Panc1 (cell line): ENCODE measurements around the gene LMBRD1. TPM values are rescaled to one million over a fixed set of nuclear protein-coding genes. Genes with fewer than 3 reads are reported as not detected.

Experiments used
- ATAC-seq: fragments of 200-7000 bp; cut with Tn5 transposase; 2 replicates; pipeline ENCODE4 v1.9.1; 2020; ENCODE audit warnings: mild to moderate bottlenecking, moderate library complexity
- BruUV-seq: library from RNA; stranded (reverse); fragments of 400-500 nt; replicated peaks from 2 replicates; lab custom pipeline; 2021; lab: Mats Ljungman, UMichigan
- CTCF ChIA-PET: fragments of 300-600 bp; sonication (Branson Sonifier 250); formaldehyde crosslinking; loops from one replicate; lab custom pipeline; 2022; ENCODE audit warnings: antibody characterized with exemption; lab: Charles Lee
- POLR2A ChIA-PET: fragments of 300-600 bp; sonication (Branson Sonifier 250); formaldehyde crosslinking; loops from one replicate; lab custom pipeline; 2022; ENCODE audit warnings: antibody characterized with exemption; lab: Charles Lee
- DNase-seq: peaks from one replicate; pipeline ENCODE4 v3.0.0-alpha.2; 2010; ENCODE audit warnings: low read depth, low spot score
- H3K27ac ChIP-seq: 2 replicates; pipeline ENCODE4 v1.5.1; 2011; ENCODE audit warnings: mild to moderate bottlenecking, low read length, inconsistent platforms
- H3K27me3 ChIP-seq: fragments of 200-500 bp; sonication (Bioruptor generic); 2 replicates; pipeline ENCODE4 v1.6.0; 2014; ENCODE audit warnings: low read length, inconsistent platforms; ENCODE audit not compliant: control insufficient read depth, insufficient read depth
- H3K36me3 ChIP-seq: fragments of 200-500 bp; sonication (Bioruptor generic); 2 replicates; pipeline ENCODE4 v1.5.1; 2014; ENCODE audit warnings: inconsistent platforms, mild to moderate bottlenecking, low read length, moderate library complexity; ENCODE audit not compliant: control insufficient read depth, insufficient read depth
- H3K4me1 ChIP-seq: 2 replicates; pipeline ENCODE4 v1.5.1; 2011; ENCODE audit warnings: inconsistent platforms, mild to moderate bottlenecking, low read length, moderate library complexity; ENCODE audit not compliant: control insufficient read depth, insufficient read depth
- H3K4me3 ChIP-seq, 2 experiments: 2 replicates each; pipeline ENCODE4 v1.5.1; 2011 to 2012; ENCODE audit warnings: low read depth in 2 of 2, low read length in 2 of 2, mild to moderate bottlenecking in 2 of 2, inconsistent platforms in 1 of 2, moderate library complexity in 1 of 2
- H3K9me3 ChIP-seq: fragments of 200-500 bp; sonication (Bioruptor generic); 2 replicates; pipeline ENCODE4 v1.5.1; 2014; ENCODE audit warnings: low read depth, mild to moderate bottlenecking, inconsistent platforms, low read length, moderate library complexity; ENCODE audit not compliant: control insufficient read depth, insufficient read depth
- POLR2AphosphoS5 ChIP-seq: IDR thresholded peaks from 2 replicates; pipeline ENCODE4 v1.6.1; 2012; ENCODE audit warnings: mild to moderate bottlenecking, low read depth, low read length, moderate library complexity
- SIN3A ChIP-seq: IDR thresholded peaks from 2 replicates; pipeline ENCODE4 v1.6.1; 2012; ENCODE audit warnings: low read depth, mild to moderate bottlenecking, low read length, moderate library complexity, borderline replicate concordance; ENCODE audit not compliant: insufficient read depth
- TCF7L2 ChIP-seq: IDR thresholded peaks from 2 replicates; pipeline ENCODE4 v1.6.1; 2011; ENCODE audit warnings: mild to moderate bottlenecking, low read depth, low read length, inconsistent platforms
- in situ Hi-C: cut with HindIII; loops from 2 replicates; pipeline ENCODE4 v1.10.0; 2016; ENCODE audit warnings: low sequenced_read_pairs, low pct_unique_long_range_greater_than_20kb
- intact Hi-C: fragments of 100-400 bp; cut with micrococcal nuclease; formaldehyde crosslinking; loops from one replicate; pipeline ENCODE4 v1.10.0; 2022; ENCODE audit not compliant: unreplicated experiment
- total RNA-seq: library from RNA; stranded (reverse); gene quantifications from one replicate; pipeline ENCODE4 v1.2.1, GENCODE V29; 2021; ENCODE audit not compliant: unreplicated experiment
- TF ChIP-seq, protein P1 (sequence below): fragments of 450-650 bp; IDR thresholded peaks from 2 replicates; pipeline ENCODE4 v1.5.1; 2017; ENCODE audit warnings: mild to moderate bottlenecking
- TF ChIP-seq, protein P2 (sequence below), 2 experiments: IDR thresholded peaks; 2 replicates each; pipeline ENCODE4 v1.6.1; 2011 to 2012; ENCODE audit warnings: low read depth in 2 of 2, control low read depth in 1 of 2, low read length in 1 of 2, mild to moderate bottlenecking in 1 of 2, moderate library complexity in 1 of 2; ENCODE audit not compliant: insufficient read depth in 1 of 2

LMBRD1 gene
- total RNA-seq, 1 experiment from 2014 or later, result 17.9 TPM

DNA sequence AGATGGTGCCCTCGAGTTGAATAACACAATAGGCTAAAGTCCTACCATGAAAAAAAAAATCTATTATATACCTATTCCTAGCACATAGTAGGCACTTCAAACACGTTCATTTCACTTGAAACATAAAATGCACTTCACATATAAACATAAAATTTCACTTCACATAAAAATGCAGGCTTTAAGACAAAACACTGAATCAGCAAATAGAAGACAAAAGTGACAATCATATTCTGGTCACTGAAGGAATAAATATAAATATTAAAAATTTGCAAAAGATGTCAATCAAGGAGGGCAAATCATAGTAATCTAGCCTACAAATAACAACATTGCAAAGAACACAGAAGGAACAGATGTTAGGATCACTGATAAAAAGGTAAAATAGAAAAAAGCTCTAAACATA is 153.1 kb downstream of the LMBRD1 start:
- Histone ChIP-seq H3K4me1 (no peaks in the 10 kb centered on the region), H3K36me3 (no peaks in the 10 kb centered on the region), H3K27me3 (no peaks in the 10 kb centered on the region), H3K27ac (no peak overlapping the region), H3K4me3 (no peak overlapping the region), H3K9me3 (no peaks in the 10 kb centered on the region)
- no TSS peak for BruUV-seq
- ATAC-seq (no peak), DNase-seq (no peak)
- CTCF ChIA-PET, result no interaction called here
- no peak for TF ChIP-seq SIN3A
- TF ChIP-seq, protein P1, sequence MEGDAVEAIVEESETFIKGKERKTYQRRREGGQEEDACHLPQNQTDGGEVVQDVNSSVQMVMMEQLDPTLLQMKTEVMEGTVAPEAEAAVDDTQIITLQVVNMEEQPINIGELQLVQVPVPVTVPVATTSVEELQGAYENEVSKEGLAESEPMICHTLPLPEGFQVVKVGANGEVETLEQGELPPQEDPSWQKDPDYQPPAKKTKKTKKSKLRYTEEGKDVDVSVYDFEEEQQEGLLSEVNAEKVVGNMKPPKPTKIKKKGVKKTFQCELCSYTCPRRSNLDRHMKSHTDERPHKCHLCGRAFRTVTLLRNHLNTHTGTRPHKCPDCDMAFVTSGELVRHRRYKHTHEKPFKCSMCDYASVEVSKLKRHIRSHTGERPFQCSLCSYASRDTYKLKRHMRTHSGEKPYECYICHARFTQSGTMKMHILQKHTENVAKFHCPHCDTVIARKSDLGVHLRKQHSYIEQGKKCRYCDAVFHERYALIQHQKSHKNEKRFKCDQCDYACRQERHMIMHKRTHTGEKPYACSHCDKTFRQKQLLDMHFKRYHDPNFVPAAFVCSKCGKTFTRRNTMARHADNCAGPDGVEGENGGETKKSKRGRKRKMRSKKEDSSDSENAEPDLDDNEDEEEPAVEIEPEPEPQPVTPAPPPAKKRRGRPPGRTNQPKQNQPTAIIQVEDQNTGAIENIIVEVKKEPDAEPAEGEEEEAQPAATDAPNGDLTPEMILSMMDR, result no peak
- TF ChIP-seq POLR2AphosphoS5, result no peak
- no peak for TF ChIP-seq TCF7L2
- TF ChIP-seq, protein P2, sequence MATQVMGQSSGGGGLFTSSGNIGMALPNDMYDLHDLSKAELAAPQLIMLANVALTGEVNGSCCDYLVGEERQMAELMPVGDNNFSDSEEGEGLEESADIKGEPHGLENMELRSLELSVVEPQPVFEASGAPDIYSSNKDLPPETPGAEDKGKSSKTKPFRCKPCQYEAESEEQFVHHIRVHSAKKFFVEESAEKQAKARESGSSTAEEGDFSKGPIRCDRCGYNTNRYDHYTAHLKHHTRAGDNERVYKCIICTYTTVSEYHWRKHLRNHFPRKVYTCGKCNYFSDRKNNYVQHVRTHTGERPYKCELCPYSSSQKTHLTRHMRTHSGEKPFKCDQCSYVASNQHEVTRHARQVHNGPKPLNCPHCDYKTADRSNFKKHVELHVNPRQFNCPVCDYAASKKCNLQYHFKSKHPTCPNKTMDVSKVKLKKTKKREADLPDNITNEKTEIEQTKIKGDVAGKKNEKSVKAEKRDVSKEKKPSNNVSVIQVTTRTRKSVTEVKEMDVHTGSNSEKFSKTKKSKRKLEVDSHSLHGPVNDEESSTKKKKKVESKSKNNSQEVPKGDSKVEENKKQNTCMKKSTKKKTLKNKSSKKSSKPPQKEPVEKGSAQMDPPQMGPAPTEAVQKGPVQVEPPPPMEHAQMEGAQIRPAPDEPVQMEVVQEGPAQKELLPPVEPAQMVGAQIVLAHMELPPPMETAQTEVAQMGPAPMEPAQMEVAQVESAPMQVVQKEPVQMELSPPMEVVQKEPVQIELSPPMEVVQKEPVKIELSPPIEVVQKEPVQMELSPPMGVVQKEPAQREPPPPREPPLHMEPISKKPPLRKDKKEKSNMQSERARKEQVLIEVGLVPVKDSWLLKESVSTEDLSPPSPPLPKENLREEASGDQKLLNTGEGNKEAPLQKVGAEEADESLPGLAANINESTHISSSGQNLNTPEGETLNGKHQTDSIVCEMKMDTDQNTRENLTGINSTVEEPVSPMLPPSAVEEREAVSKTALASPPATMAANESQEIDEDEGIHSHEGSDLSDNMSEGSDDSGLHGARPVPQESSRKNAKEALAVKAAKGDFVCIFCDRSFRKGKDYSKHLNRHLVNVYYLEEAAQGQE (IDR thresholded peaks at IDR 0.05; ENCODE audit: insufficient read depth in 1 of 2, low read depth in 2 of 2, low read length in 1 of 2), result no peak
- POLR2A ChIA-PET, result no interaction called here
- intact Hi-C loops, result no loop called here
- in situ Hi-C loops, result no loop called here

DNA sequence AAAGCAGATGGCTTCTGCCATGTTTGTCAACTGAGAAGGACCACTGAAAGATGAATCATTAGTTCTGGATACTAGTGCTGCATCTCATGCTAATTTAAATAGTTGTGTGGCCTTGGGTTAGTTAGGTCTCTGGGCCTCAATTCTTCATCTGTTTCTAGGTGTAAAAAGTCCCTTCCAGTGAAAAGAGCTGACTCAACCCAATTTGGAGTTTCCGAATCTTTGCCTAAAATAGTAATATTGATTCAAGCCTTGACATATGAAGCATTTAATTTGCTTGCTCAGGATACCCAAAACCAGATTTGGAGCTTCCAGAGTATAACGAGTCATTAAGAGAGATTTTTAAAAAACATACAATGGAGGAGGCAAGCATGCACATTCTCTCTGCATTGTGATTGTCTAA is 163.9 kb downstream of the LMBRD1 start:
- BruUV-seq, result no TSS peak
- Histone ChIP-seq H3K36me3 (no peaks in the 10 kb centered on the region), H3K27ac (no peak overlapping the region), H3K27me3 (no peaks in the 10 kb centered on the region), H3K4me1 (no peaks in the 10 kb centered on the region), H3K4me3 (no peak overlapping the region), H3K9me3 (no peaks in the 10 kb centered on the region)
- in situ Hi-C loops, result no loop called here
- ChIA-PET POLR2A (no interaction called here), CTCF (no interaction called here)
- no peak for ATAC-seq
- TF ChIP-seq TCF7L2, result no peak
- TF ChIP-seq SIN3A, result no peak
- TF ChIP-seq, protein P2 (IDR thresholded peaks at IDR 0.05; ENCODE audit: insufficient read depth in 1 of 2, low read depth in 2 of 2, low read length in 1 of 2), result no peak
- TF ChIP-seq POLR2AphosphoS5, result no peak
- TF ChIP-seq, protein P1, result no peak
- no peak for DNase-seq
- intact Hi-C loops, result no loop called here
